ENCODE data around the gene TRA2B. TPM values are rescaled to one million over a fixed set of nuclear protein-coding genes. Genes with fewer than 3 reads are reported as not detected.

TRA2B gene
- total RNA-seq, 1 experiment from 2014 or later: 246 TPM

DNA sequence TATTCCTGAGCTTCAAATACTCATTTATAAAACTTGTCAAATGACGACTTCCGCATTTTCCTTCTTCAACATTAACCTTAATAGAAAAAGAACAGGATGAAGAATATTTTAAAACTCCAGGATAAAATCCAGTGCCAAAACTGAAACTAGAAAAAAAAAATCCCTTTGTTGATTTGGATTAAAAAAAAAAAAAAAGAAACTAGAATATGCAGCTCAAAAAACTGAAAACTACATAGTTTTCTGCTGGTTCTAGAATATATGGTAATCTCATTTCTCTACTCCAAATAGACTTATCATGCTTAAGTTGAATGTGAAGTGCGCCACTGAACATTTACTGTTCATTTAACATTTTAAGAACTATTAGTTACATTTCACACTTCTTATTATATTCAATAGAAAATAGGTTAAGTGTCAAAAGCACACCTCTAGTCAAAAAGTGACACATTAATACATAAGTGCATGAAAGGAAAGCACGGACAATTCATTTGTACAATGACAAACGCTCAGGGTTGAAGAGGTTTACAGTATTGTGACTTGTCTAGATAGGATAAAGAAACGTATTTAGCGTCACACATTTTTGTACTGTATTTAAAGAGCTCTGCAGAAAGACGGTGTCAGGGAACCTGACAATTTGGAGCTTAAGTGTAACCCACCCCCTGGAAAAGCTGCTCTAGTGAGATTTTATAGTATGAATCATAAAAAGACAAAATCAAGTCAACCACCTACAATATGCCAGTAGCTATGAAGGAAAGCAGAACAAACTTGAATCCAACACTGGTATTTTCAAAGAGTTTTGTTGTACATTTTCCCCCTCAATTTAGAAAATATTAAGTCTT is 5.8 kb downstream of the TRA2B start:
- H3K9me3 Mint-ChIP-seq (ENCODE audit: unreplicated experiment): no peaks in the 10 kb centered on the region
- CTCF ChIA-PET: interaction anchor here (0.6 to 3.7 kb wide), 6 partner anchors 12 to 272 kb away, joined by 3 to 19 read pairs (median 4); no protein-coding TSS in a partner anchor
- H3K36me3 Mint-ChIP-seq (ENCODE audit: insufficient read depth, unreplicated experiment): peaks cover 78% of the 10 kb centered on the region
- TF ChIP-seq, protein P1, sequence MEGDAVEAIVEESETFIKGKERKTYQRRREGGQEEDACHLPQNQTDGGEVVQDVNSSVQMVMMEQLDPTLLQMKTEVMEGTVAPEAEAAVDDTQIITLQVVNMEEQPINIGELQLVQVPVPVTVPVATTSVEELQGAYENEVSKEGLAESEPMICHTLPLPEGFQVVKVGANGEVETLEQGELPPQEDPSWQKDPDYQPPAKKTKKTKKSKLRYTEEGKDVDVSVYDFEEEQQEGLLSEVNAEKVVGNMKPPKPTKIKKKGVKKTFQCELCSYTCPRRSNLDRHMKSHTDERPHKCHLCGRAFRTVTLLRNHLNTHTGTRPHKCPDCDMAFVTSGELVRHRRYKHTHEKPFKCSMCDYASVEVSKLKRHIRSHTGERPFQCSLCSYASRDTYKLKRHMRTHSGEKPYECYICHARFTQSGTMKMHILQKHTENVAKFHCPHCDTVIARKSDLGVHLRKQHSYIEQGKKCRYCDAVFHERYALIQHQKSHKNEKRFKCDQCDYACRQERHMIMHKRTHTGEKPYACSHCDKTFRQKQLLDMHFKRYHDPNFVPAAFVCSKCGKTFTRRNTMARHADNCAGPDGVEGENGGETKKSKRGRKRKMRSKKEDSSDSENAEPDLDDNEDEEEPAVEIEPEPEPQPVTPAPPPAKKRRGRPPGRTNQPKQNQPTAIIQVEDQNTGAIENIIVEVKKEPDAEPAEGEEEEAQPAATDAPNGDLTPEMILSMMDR (IDR thresholded peaks at IDR 0.05; ENCODE audit: unreplicated experiment): no peak
- H3K27me3 Mint-ChIP-seq (ENCODE audit: insufficient read depth, unreplicated experiment): no peaks in the 10 kb centered on the region
- no TSS peak for BruUV-seq (replicated peaks)
- H3K4me1 Mint-ChIP-seq (ENCODE audit: insufficient read depth, unreplicated experiment): peaks cover 69% of the 10 kb centered on the region
- no peak for DNase-seq (ENCODE audit: unreplicated experiment)
- POLR2A ChIA-PET: interaction anchor here (0.7 to 11.9 kb wide), 20 partner anchors 7 to 854 kb away, joined by 3 to 121 read pairs (median 4); partner anchors contain the start of gene IGF2BP2
- peak overlapping the region; percentile 74 for H3K27ac Mint-ChIP-seq (ENCODE audit: low read depth, unreplicated experiment)
- H3K4me3 Mint-ChIP-seq (ENCODE audit: unreplicated experiment): peak overlapping the region; percentile 98
- intact Hi-C loops (cut with micrococcal nuclease): no loop called here

DNA sequence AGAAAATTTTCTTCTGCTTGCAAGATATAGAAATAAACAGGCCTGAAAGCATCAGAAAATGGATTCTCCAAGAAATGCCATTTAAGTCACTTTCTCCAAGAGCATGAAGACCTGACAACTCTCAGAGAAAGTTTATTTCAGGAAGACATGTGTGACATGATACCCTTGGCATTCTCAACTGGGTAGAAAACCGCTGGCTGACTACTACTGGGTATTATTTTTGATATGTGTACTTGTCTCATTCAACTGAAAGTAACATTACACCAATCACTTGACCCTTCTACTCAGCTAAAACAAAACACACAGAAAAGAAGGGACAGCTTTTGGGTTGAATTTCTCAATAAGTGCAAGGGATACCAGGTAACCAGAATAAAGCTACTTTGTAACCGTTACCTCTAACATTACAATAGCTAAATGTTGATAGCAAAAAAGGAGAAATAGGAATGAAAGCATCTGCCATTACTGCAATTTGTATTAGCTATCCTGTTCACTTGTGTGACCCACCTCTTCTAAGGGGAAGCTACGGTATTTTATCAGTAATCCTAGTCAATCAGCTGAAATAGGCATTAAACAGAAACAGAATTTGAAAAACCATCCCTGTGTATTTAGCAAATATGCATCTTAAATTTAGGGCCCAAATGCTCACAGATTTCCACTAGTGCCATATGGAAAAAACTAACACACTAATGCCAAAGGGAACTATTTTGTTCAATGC is 7.3 kb downstream of the TRA2B start:
- no TSS peak for BruUV-seq (replicated peaks)
- intact Hi-C loops (cut with micrococcal nuclease): no loop called here
- peaks cover 84% of the 10 kb centered on the region for H3K4me1 Mint-ChIP-seq (ENCODE audit: insufficient read depth, unreplicated experiment)
- ChIA-PET CTCF (interaction anchor here (0.6 to 1.7 kb wide), 5 partner anchors 13 to 255 kb away, joined by 3 to 5 read pairs (median 4); no protein-coding TSS in a partner anchor), POLR2A (interaction anchor here (0.5 to 11.9 kb wide), 11 partner anchors 12 to 853 kb away, joined by 3 to 91 read pairs (median 3); partner anchors contain the start of genes EIF4A2, IGF2BP2 and TBCCD1)
- peaks cover 78% of the 10 kb centered on the region for H3K36me3 Mint-ChIP-seq (ENCODE audit: insufficient read depth, unreplicated experiment)
- H3K4me3 Mint-ChIP-seq (ENCODE audit: unreplicated experiment): peak overlapping the region; percentile 98
- no peak for DNase-seq (ENCODE audit: unreplicated experiment)
- H3K9me3 Mint-ChIP-seq (ENCODE audit: unreplicated experiment): no peaks in the 10 kb centered on the region
- TF ChIP-seq, protein P1 (IDR thresholded peaks at IDR 0.05; ENCODE audit: unreplicated experiment): no peak
- H3K27ac Mint-ChIP-seq (ENCODE audit: low read depth, unreplicated experiment): no peak overlapping the region
- no peaks in the 10 kb centered on the region for H3K27me3 Mint-ChIP-seq (ENCODE audit: insufficient read depth, unreplicated experiment)

GRCh38 chr3:185929192-185930151 is 8.3 kb downstream of the TRA2B start:
- peak overlapping the region; percentile 21 for H3K27ac Mint-ChIP-seq (ENCODE audit: low read depth, unreplicated experiment)
- peaks cover 93% of the 10 kb centered on the region for H3K4me1 Mint-ChIP-seq (ENCODE audit: insufficient read depth, unreplicated experiment)
- peaks cover 78% of the 10 kb centered on the region for H3K36me3 Mint-ChIP-seq (ENCODE audit: insufficient read depth, unreplicated experiment)
- CTCF ChIA-PET: interaction anchor here (0.9 to 5.1 kb wide), 4 partner anchors 14 to 216 kb away, joined by 3 to 28 read pairs (median 4); no protein-coding TSS in a partner anchor
- H3K9me3 Mint-ChIP-seq (ENCODE audit: unreplicated experiment): no peaks in the 10 kb centered on the region
- intact Hi-C loops (cut with micrococcal nuclease): no loop called here
- BruUV-seq (replicated peaks): no TSS peak
- H3K4me3 Mint-ChIP-seq (ENCODE audit: unreplicated experiment): peak overlapping the region; percentile 98
- no peak for DNase-seq (ENCODE audit: unreplicated experiment)
- no peaks in the 10 kb centered on the region for H3K27me3 Mint-ChIP-seq (ENCODE audit: insufficient read depth, unreplicated experiment)
- TF ChIP-seq, protein P1 (IDR thresholded peaks at IDR 0.05; ENCODE audit: unreplicated experiment): no peak
- POLR2A ChIA-PET: interaction anchor here (0.7 to 11.9 kb wide), 16 partner anchors 6 to 859 kb away, joined by 3 to 121 read pairs (median 4); partner anchors contain the start of gene TRA2B

Data from MCF 10A (cell line).